Tibial nerve (tissue), 4 donors: ENCODE results near the gene TRIM66.

Experiments used
- CTCF ChIP-seq, 5 experiments: fragments of 200-600 bp in 3 of 5; fragments of 450-650 bp in 2 of 5; sonication (generic) in 3 of 5; IDR thresholded peaks; one replicate each; pipeline ENCODE4 v1.5.1; 2016 to 2019; ENCODE audit warnings: antibody characterized with exemption in 5 of 5, mild to moderate bottlenecking in 3 of 5, moderate library complexity in 2 of 5
- EP300 ChIP-seq, 2 donors: sonication (generic); formaldehyde crosslinking; IDR thresholded peaks; one replicate each; pipeline ENCODE4 v1.6.1; 2017; ENCODE audit warnings: antibody characterized with exemption in 2 of 2, mild to moderate bottlenecking in 1 of 2
- POLR2A ChIP-seq, 2 donors: fragments of 450-650 bp; IDR thresholded peaks; one replicate each; pipeline ENCODE4 v1.6.1; 2017; ENCODE audit warnings: antibody characterized with exemption in 2 of 2, mild to moderate bottlenecking in 2 of 2, moderate library complexity in 2 of 2

DNA sequence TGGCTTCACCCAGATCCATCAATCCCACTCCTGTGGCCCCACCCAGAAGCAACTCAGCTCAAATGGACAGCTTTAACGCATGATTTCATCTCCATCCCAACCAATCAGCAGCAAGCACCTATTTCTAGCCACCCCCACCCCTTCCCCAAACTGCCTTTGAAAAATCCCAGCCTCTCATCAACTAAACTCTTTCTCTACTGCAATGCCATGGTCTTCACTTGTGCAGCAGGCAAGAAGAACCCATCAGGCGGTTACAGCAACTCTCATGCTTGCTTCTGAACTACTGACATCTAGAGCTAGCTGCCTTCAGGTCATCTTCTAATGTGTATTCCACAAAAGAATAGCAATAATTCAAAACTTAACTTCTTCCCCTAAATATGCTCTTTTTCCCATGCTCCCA, 46.3 kb downstream of the TRIM66 start:
- TF ChIP-seq CTCF (IDR thresholded peaks at IDR 0.05) (no peak), EP300 (IDR thresholded peaks at IDR 0.05) (no peak), POLR2A (IDR thresholded peaks at IDR 0.05) (no peak)
